Endothelial cell of umbilical vein (primary cell): ENCODE data around the gene HMHB1. TPM values are rescaled to one million over a fixed set of nuclear protein-coding genes. Genes with fewer than 3 reads are reported as not detected.

ENCODE experiments used
- BruUV-seq: library from RNA; stranded (reverse); fragments of 400-500 nt; replicated peaks from 2 replicates; lab custom pipeline; 2021; lab: Mats Ljungman, UMichigan
- CTCF ChIA-PET: fragments of 300-600, 350-600 bp; sonication (Branson Sonifier 250); formaldehyde crosslinking; loops from one replicate; lab custom pipeline; 2021; ENCODE audit warnings: antibody characterized with exemption, inconsistent platforms; lab: Charles Lee
- POLR2A ChIA-PET: fragments of 300-600, 350-600 bp; sonication (Branson Sonifier 250); formaldehyde crosslinking; loops from one replicate; lab custom pipeline; 2021; ENCODE audit warnings: antibody characterized with exemption, inconsistent platforms; lab: Charles Lee
- DNase-seq: peaks from one replicate; pipeline ENCODE4 v3.0.0-alpha.2; 2011; ENCODE audit warnings: low read depth, low spot score
- FAIRE-seq: peaks from 2 replicates; lab custom pipeline; 2011; peaks lifted over from hg19 to GRCh38; lab: Jason Lieb, UNC
- H2AFZ ChIP-seq: 2 replicates; pipeline ENCODE4 v1.6.0; 2012; ENCODE audit warnings: low read depth, low read length, control low read depth, inconsistent platforms
- H3K27ac ChIP-seq: 2 replicates; pipeline ENCODE4 v1.5.1; 2011; ENCODE audit warnings: low read depth, mild to moderate bottlenecking, control low read depth, low read length, moderate library complexity; ENCODE audit not compliant: insufficient read depth
- H3K27me3 ChIP-seq, 2 experiments: 2 replicates each; pipeline versions ENCODE4 v1.6.0 to v1.6.1; 2011; ENCODE audit warnings: low read length in 2 of 2, mixed read lengths in 1 of 2; ENCODE audit not compliant: control insufficient read depth in 2 of 2, insufficient read depth in 2 of 2
- H3K36me3 ChIP-seq, 2 experiments: 2 replicates in 1 of 2; 3 replicates in 1 of 2; pipeline ENCODE4 v1.5.1; 2011; ENCODE audit warnings: low read length in 2 of 2, mild to moderate bottlenecking in 1 of 2, moderate library complexity in 1 of 2; ENCODE audit not compliant: control insufficient read depth in 2 of 2, insufficient read depth in 2 of 2; ENCODE audit errors: extremely low read depth in 1 of 2
- H3K4me1 ChIP-seq: 3 replicates; pipeline ENCODE4 v1.5.1; 2011; ENCODE audit warnings: mild to moderate bottlenecking, low read length; ENCODE audit not compliant: control insufficient read depth, insufficient read depth; ENCODE audit errors: extremely low read depth
- H3K4me2 ChIP-seq: 2 replicates; pipeline ENCODE4 v1.6.1; 2011; ENCODE audit warnings: low read length, control low read depth, mixed read lengths; ENCODE audit not compliant: insufficient read depth
- H3K4me3 ChIP-seq, 3 experiments: fragments of 200-600 bp in 1 of 3; sonication (generic), shearing (Covaris generic) in 1 of 3; replicated peaks in 1 of 3; 2 replicates each; pipeline ENCODE4 v1.5.1; 2011 to 2016; ENCODE audit warnings: control low read depth in 3 of 3, low read length in 3 of 3, mild to moderate bottlenecking in 2 of 3, inconsistent platforms in 1 of 3, low read depth in 1 of 3, moderate library complexity in 1 of 3; ENCODE audit not compliant: insufficient read depth in 1 of 3
- H3K79me2 ChIP-seq: 2 replicates; pipeline ENCODE4 v1.6.0; 2012; ENCODE audit warnings: low read length, inconsistent platforms; ENCODE audit not compliant: control insufficient read depth, insufficient read depth
- H3K9ac ChIP-seq: replicated peaks from 2 replicates; pipeline ENCODE3; 2011; ENCODE audit warnings: low read length, control low read depth; ENCODE audit not compliant: insufficient read depth; ENCODE audit errors: extremely low read depth
- H3K9me1 ChIP-seq: replicated peaks from 3 replicates; pipeline ENCODE4 v1.6.0; 2011; ENCODE audit warnings: mild to moderate bottlenecking, low read length; ENCODE audit not compliant: control insufficient read depth, insufficient read depth; ENCODE audit errors: extremely low read depth
- H3K9me3 ChIP-seq: replicated peaks from 2 replicates; pipeline ENCODE4 v1.5.1; 2012; ENCODE audit warnings: low read length, inconsistent platforms; ENCODE audit not compliant: control insufficient read depth, insufficient read depth
- H4K20me1 ChIP-seq: replicated peaks from 2 replicates; pipeline ENCODE3; 2011; ENCODE audit warnings: mild to moderate bottlenecking, low read length; ENCODE audit not compliant: control insufficient read depth, insufficient read depth; ENCODE audit errors: extremely low read depth
- EZH2 ChIP-seq: IDR thresholded peaks from 2 replicates; pipeline ENCODE4 v1.6.1; 2012; ENCODE audit warnings: borderline replicate concordance, low read depth, mild to moderate bottlenecking, moderate library complexity, low read length, inconsistent platforms; ENCODE audit not compliant: severe bottlenecking
- MAX ChIP-seq: IDR thresholded peaks from 2 replicates; pipeline ENCODE4 v1.6.1; 2011; ENCODE audit not compliant: insufficient read depth, insufficient read length
- POLR2A ChIP-seq: IDR thresholded peaks from 2 replicates; pipeline ENCODE4 v1.6.1; 2012; ENCODE audit warnings: low read depth, mild to moderate bottlenecking, control low read depth, low read length
- POLR2AphosphoS5 ChIP-seq: IDR thresholded peaks from 2 replicates; pipeline ENCODE4 v1.6.1; 2012; ENCODE audit warnings: low read depth, mild to moderate bottlenecking, control low read depth, low read length, moderate library complexity; ENCODE audit not compliant: insufficient read depth
- dilution Hi-C: fragments of 300-500 bp; cut with MboI; formaldehyde crosslinking; loops from one replicate; pipeline ENCODE4 v1.15.0; 2019; ENCODE audit warnings: low sequenced_read_pairs; ENCODE audit not compliant: extremely low pct_ligation_motif_present
- intact Hi-C: fragments of 100-400 bp; cut with micrococcal nuclease; formaldehyde crosslinking; loops from one replicate; pipeline ENCODE4 v1.10.0; 2022
- polyA plus RNA-seq, 4 experiments: library from polyadenylated mRNA; depleted of rRNA in 3 of 4; stranded (reverse) in 3 of 4; unstranded in 1 of 4; fragments of >200 nt; gene quantifications; 2 replicates each; pipeline versions ENCODE4 v1.2.1 to v1.2.3, GENCODE V29; 2011 to 2012; ENCODE audit warnings: missing spikeins in 1 of 4
- total RNA-seq: library from RNA; stranded (reverse); gene quantifications from 2 replicates; pipeline ENCODE4 v1.2.3, GENCODE V29; 2021

The HMHB1 gene
- total and polyA plus RNA-seq, 2 donors (not counting 3 experiments of a cell fraction or from before 2014, with no cell fraction given) = not detected

- H3K36me3 ChIP-seq = no peaks in the 10 kb centered on the region
- H4K20me1 ChIP-seq = no peaks in the 10 kb centered on the region
- dilution Hi-C loops (no loop called here), intact Hi-C loops (no loop called here)
- H3K4me2 ChIP-seq = no peak overlapping the region
- H3K4me1 ChIP-seq = no peaks in the 10 kb centered on the region
- no peak for TF ChIP-seq MAX
- no peak for TF ChIP-seq POLR2A
- H3K27ac ChIP-seq = no peak overlapping the region
- FAIRE-seq = no peak
- no peaks in the 10 kb centered on the region for H3K9me1 ChIP-seq
- H3K27me3 ChIP-seq = no peaks in the 10 kb centered on the region
- H3K4me3 ChIP-seq = no peak overlapping the region
- no peaks in the 10 kb centered on the region for H3K9me3 ChIP-seq
- no TSS peak for BruUV-seq
- H3K9ac ChIP-seq = no peak overlapping the region
- H3K79me2 ChIP-seq = no peaks in the 10 kb centered on the region
- CTCF ChIA-PET = no interaction called here
- no peak for DNase-seq
- H2AFZ ChIP-seq = no peak overlapping the region
- POLR2A ChIA-PET = no interaction called here
Observed at GRCh38 chr5:143776951-143777350, 35.0 kb upstream of the HMHB1 start.

- no peaks in the 10 kb centered on the region for H3K9me1 ChIP-seq
- no peaks in the 10 kb centered on the region for H3K9me3 ChIP-seq
- no peaks in the 10 kb centered on the region for H3K4me1 ChIP-seq
- no peak for FAIRE-seq
- POLR2A ChIA-PET = no interaction called here
- TF ChIP-seq POLR2AphosphoS5 (no peak), EZH2 (no peak)
- DNase-seq = no peak
- H3K4me3 ChIP-seq = no peak overlapping the region
- H3K79me2 ChIP-seq = no peaks in the 10 kb centered on the region
- CTCF ChIA-PET = no interaction called here
- H4K20me1 ChIP-seq = no peaks in the 10 kb centered on the region
- no peak overlapping the region for H3K27ac ChIP-seq
- BruUV-seq = no TSS peak
- H3K9ac ChIP-seq = no peak overlapping the region
- no peak overlapping the region for H3K4me2 ChIP-seq
- dilution Hi-C loops = no loop called here
- H3K36me3 ChIP-seq = no peaks in the 10 kb centered on the region
- H2AFZ ChIP-seq = no peak overlapping the region
- intact Hi-C loops = no loop called here
- peaks cover 0 to 2% of the 10 kb centered on the region in 2 experiments for H3K27me3 ChIP-seq
Observed at GRCh38 chr5:143779506-143779905, 32.5 kb upstream of the HMHB1 start.
